HepG2 (cell line): ENCODE data around the gene ATG4B. TPM values are rescaled to one million over a fixed set of nuclear protein-coding genes. Genes with fewer than 3 reads are reported as not detected.

Source experiments
- DPF2 ChIP-seq: sonication (generic); formaldehyde crosslinking; IDR thresholded peaks from 2 replicates; pipeline ENCODE4 v1.4.0; 2020; ENCODE audit warnings: mild to moderate bottlenecking, low read depth, missing genetic modification reagents, borderline replicate concordance
- DRAP1 ChIP-seq: IDR thresholded peaks from 2 replicates; pipeline ENCODE4 v1.6.1; 2016; ENCODE audit warnings: missing genetic modification reagents, missing compliant biosample characterization
- ETV6 ChIP-seq: sonication (generic); formaldehyde crosslinking; conservative IDR thresholded peaks from 2 replicates; pipeline ENCODE4 v1.4.0; 2020; ENCODE audit warnings: missing genetic modification reagents
- FOXC1 ChIP-seq: sonication (generic); formaldehyde crosslinking; IDR thresholded peaks from 2 replicates; pipeline ENCODE4 v1.8.0; 2022; ENCODE audit warnings: mild to moderate bottlenecking, missing genetic modification reagents, borderline replicate concordance
- FOXK2 ChIP-seq: fragments of 450-650 bp; IDR thresholded peaks from 2 replicates; pipeline ENCODE4 v1.6.1; 2016
- HMGXB4 ChIP-seq, 2 experiments: sonication (generic) in 1 of 2; formaldehyde crosslinking in 1 of 2; IDR thresholded peaks; 2 replicates each; pipeline versions ENCODE4 v1.4.0 to v1.6.1; 2018 to 2020; ENCODE audit warnings: missing genetic modification reagents in 2 of 2, borderline replicate concordance in 1 of 2, low read depth in 1 of 2, mild to moderate bottlenecking in 1 of 2, missing biosample characterization in 1 of 2
- IRX3 ChIP-seq: sonication (generic); formaldehyde crosslinking; IDR thresholded peaks from 2 replicates; pipeline ENCODE4 v1.8.1; 2023; ENCODE audit warnings: mild to moderate bottlenecking, low read depth, missing genetic modification reagents, borderline replicate concordance
- KDM3A ChIP-seq: IDR thresholded peaks from 2 replicates; pipeline ENCODE4 v1.6.1; 2018; ENCODE audit warnings: low read depth, missing compliant biosample characterization
- KLF16 ChIP-seq, 2 experiments: sonication (generic) in 1 of 2; formaldehyde crosslinking in 1 of 2; IDR thresholded peaks; 2 replicates each; pipeline versions ENCODE4 v1.6.1 to v1.8.0; 2016 to 2023; ENCODE audit warnings: missing genetic modification reagents in 2 of 2, missing compliant biosample characterization in 1 of 2
- MEF2D ChIP-seq: sonication (generic); formaldehyde crosslinking; IDR thresholded peaks from 2 replicates; pipeline ENCODE4 v1.5.1; 2020; ENCODE audit warnings: mild to moderate bottlenecking, missing genetic modification reagents
- NCOR1 ChIP-seq: fragments of 200-600 bp; sonication (generic); IDR thresholded peaks from 2 replicates; pipeline ENCODE4 v1.7.0; 2017; ENCODE audit warnings: antibody characterized with exemption, low read length, borderline replicate concordance
- RCOR2 ChIP-seq: IDR thresholded peaks from 2 replicates; pipeline ENCODE4 v1.6.1; 2016; ENCODE audit warnings: missing biosample characterization, missing genetic modification reagents
- REPIN1 ChIP-seq: sonication (generic); formaldehyde crosslinking; IDR thresholded peaks from 2 replicates; pipeline ENCODE4 v1.8.0; 2022; ENCODE audit warnings: missing genetic modification reagents, low read depth, mild to moderate bottlenecking, borderline replicate concordance
- ZBTB42 ChIP-seq: sonication (generic); formaldehyde crosslinking; IDR thresholded peaks from 2 replicates; pipeline ENCODE4 v1.5.0; 2020; ENCODE audit warnings: mild to moderate bottlenecking, missing genetic modification reagents
- ZMAT3 ChIP-seq: sonication (generic); formaldehyde crosslinking; conservative IDR thresholded peaks from 2 replicates; pipeline ENCODE4 v1.7.0; 2021; ENCODE audit warnings: missing genetic modification reagents
- ZNF343 ChIP-seq: sonication (generic); formaldehyde crosslinking; IDR thresholded peaks from 2 replicates; pipeline ENCODE4 v1.4.0; 2020; ENCODE audit warnings: mild to moderate bottlenecking, missing genetic modification reagents
- ZNF430 ChIP-seq: sonication (generic); formaldehyde crosslinking; IDR thresholded peaks from 2 replicates; pipeline ENCODE4 v1.9.0; 2021; ENCODE audit warnings: mild to moderate bottlenecking, missing genetic modification reagents
- ZNF749 ChIP-seq: sonication (generic); formaldehyde crosslinking; IDR thresholded peaks from 2 replicates; pipeline ENCODE4 v1.8.0; 2022; ENCODE audit warnings: mild to moderate bottlenecking, missing genetic modification reagents, moderate library complexity, borderline replicate concordance
- ZNF784 ChIP-seq: sonication (generic); formaldehyde crosslinking; IDR thresholded peaks from 2 replicates; pipeline ENCODE4 v1.5.1; 2020; ENCODE audit warnings: missing genetic modification reagents, mild to moderate bottlenecking, borderline replicate concordance
- polyA plus RNA-seq, 8 experiments: library from polyadenylated mRNA; depleted of rRNA in 3 of 8; stranded (reverse) in 7 of 8; unstranded in 1 of 8; fragments of >200 nt; fragmentation: Illumina TruSeq in 4 of 8; extraction: Trizol in 4 of 8; gene quantifications; 2 replicates each; pipeline versions ENCODE4 v1.2.1 to v1.2.3, GENCODE V29; 2011 to 2016; ENCODE audit warnings: low read depth in 4 of 8, missing spikeins in 1 of 8, mixed read lengths in 1 of 8; ENCODE audit not compliant: insufficient read depth in 1 of 8
- total RNA-seq, 5 experiments: library from RNA; depleted of rRNA; stranded (reverse); fragments of >200 nt; fragmentation: Illumina TruSeq; extraction: Trizol; gene quantifications; 2 replicates each; pipeline ENCODE4 v1.2.3, GENCODE V29; 2016; ENCODE audit warnings: low read depth in 1 of 5
- TF ChIP-seq, protein P1 (sequence below): sonication (generic); formaldehyde crosslinking; IDR thresholded peaks from 2 replicates; pipeline ENCODE4 v1.5.0; 2020; ENCODE audit warnings: missing genetic modification reagents
- TF ChIP-seq, protein P2 (sequence below): sonication (generic); formaldehyde crosslinking; IDR thresholded peaks from 2 replicates; pipeline ENCODE4 v1.8.0; 2022; ENCODE audit warnings: missing genetic modification reagents, mild to moderate bottlenecking, moderate library complexity, borderline replicate concordance

ATG4B gene
- total and polyA plus RNA-seq, 2 of the 13 experiments (the other 11 are each of a cell fraction or from before 2014, with no cell fraction given): 95.5 to 239 TPM

DNA sequence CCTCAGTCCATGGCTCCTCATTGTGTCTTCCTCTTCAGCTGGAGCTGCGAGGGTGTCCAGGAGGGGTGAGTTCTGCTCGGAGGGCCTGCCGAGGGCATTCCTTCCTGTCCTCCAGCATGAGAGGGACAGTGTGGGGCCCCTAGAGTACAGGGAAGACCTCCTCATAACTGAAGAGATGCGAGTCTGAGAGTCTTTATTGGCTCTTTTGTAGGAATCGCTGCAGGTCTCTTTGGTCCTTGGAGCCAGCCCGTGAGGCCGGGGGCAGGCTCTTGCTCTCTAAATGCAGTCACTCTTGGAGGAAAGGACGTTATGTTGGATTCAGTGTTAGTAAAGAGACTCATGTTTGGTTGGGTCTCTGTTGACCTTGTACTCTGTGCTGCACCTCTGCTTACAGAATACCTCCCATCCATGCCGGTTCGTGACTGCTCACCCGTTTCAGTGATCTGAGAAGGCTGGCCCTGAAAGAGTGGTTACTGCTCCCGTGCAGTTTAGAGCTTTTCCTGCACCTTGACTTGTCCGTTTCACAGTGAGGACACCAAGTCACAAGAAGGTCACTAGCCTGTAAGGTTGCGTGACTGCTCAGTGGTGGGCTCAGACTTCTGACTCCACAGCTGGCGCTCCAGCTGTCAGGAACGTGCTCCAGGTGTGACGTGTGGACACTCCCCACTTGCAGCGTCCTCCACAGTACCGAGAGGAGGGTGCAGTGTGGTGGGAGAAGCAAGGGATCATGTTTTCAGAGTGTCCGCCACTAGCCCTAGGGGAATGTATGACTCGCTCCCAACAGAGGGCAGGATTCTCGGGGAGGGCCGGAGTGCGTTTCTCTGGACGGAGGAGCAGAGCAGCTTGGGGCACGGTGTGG, 7.8 kb downstream of the ATG4B start (continued):
- TF ChIP-seq, protein P1, sequence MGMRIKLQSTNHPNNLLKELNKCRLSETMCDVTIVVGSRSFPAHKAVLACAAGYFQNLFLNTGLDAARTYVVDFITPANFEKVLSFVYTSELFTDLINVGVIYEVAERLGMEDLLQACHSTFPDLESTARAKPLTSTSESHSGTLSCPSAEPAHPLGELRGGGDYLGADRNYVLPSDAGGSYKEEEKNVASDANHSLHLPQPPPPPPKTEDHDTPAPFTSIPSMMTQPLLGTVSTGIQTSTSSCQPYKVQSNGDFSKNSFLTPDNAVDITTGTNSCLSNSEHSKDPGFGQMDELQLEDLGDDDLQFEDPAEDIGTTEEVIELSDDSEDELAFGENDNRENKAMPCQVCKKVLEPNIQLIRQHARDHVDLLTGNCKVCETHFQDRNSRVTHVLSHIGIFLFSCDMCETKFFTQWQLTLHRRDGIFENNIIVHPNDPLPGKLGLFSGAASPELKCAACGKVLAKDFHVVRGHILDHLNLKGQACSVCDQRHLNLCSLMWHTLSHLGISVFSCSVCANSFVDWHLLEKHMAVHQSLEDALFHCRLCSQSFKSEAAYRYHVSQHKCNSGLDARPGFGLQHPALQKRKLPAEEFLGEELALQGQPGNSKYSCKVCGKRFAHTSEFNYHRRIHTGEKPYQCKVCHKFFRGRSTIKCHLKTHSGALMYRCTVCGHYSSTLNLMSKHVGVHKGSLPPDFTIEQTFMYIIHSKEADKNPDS (CRISPR knock-in tag): peak; percentile 86
- 0 out of 2 replicates have a peak, but pooled peaks have one; percentile 38 for TF ChIP-seq ZNF749 (CRISPR knock-in tag)
- peak; percentile 82 for TF ChIP-seq KDM3A (CRISPR knock-in tag)
- TF ChIP-seq HMGXB4 (CRISPR knock-in tag; IDR thresholded peaks at IDR 0.05; ENCODE audit: borderline replicate concordance in 1 of 2, low read depth in 1 of 2): peak; percentile 73 to 82
- peak; percentile 90 for TF ChIP-seq ZMAT3 (CRISPR knock-in tag)
- peak; percentile 66 to 77; a peak in 2 of 4 replicates for TF ChIP-seq KLF16 (CRISPR knock-in tag; IDR thresholded peaks at IDR 0.05)
- TF ChIP-seq MEF2D (CRISPR knock-in tag): peak; percentile 71
- TF ChIP-seq RCOR2: 0 out of 2 replicates have a peak, but pooled peaks have one; percentile 53
- no peak for TF ChIP-seq ETV6 (CRISPR knock-in tag)
- peak; percentile 4; the same call in 1 of the 2 replicates for TF ChIP-seq FOXK2
- peak; percentile 92; the same call in 1 of the 2 replicates for TF ChIP-seq ZBTB42
- peak; percentile 69 for TF ChIP-seq DPF2 (CRISPR knock-in tag)
- TF ChIP-seq ZNF430: peak; percentile 95; the same call in 1 of the 2 replicates
- TF ChIP-seq FOXC1: peak; percentile 88
- TF ChIP-seq REPIN1 (CRISPR knock-in tag): peak; percentile 82; the same call in 1 of the 2 replicates
- peak; percentile 65; the same call in 1 of the 2 replicates for TF ChIP-seq IRX3 (CRISPR knock-in tag)
- TF ChIP-seq, protein P2, sequence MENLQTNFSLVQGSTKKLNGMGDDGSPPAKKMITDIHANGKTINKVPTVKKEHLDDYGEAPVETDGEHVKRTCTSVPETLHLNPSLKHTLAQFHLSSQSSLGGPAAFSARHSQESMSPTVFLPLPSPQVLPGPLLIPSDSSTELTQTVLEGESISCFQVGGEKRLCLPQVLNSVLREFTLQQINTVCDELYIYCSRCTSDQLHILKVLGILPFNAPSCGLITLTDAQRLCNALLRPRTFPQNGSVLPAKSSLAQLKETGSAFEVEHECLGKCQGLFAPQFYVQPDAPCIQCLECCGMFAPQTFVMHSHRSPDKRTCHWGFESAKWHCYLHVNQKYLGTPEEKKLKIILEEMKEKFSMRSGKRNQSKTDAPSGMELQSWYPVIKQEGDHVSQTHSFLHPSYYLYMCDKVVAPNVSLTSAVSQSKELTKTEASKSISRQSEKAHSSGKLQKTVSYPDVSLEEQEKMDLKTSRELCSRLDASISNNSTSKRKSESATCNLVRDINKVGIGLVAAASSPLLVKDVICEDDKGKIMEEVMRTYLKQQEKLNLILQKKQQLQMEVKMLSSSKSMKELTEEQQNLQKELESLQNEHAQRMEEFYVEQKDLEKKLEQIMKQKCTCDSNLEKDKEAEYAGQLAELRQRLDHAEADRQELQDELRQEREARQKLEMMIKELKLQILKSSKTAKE (CRISPR knock-in tag): no peak; the same call in 1 of the 2 replicates
- no peak for TF ChIP-seq ZNF784
- peak; percentile 77; the same call in 1 of the 2 replicates for TF ChIP-seq NCOR1
- TF ChIP-seq DRAP1 (CRISPR knock-in tag): peak; percentile 73
- peak; percentile 44; the same call in 1 of the 2 replicates for TF ChIP-seq ZNF343
